UCSD-AML1 (cell line): ENCODE measurements around the gene SORBS1.

ENCODE experiments used
- DNase-seq: peaks from one replicate; lab custom pipeline; 2025; ENCODE audit not compliant: unreplicated experiment; lab: John Stamatoyannopoulos, UW

Gene SORBS1

DNA sequence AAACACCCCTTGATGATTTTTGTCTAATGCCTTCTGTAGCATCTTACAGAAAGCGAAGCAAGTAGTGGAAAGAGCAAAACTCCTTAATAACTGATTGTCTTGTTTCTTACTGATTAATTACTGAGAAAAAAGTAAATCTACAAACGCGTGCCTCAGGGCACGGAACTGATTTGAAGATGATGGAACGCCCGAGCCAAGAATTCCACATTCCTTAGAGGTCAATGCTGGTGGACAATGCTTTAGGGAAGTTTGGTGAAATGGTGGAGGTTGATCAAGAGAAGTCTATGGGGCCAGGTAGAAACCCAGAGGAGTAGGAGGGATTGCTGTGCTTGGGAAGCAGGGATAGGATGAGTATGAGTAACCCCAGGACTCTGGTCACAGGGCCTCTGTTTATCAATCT, 5.0 kb upstream of the SORBS1 start:
- no peak for DNase-seq

DNA sequence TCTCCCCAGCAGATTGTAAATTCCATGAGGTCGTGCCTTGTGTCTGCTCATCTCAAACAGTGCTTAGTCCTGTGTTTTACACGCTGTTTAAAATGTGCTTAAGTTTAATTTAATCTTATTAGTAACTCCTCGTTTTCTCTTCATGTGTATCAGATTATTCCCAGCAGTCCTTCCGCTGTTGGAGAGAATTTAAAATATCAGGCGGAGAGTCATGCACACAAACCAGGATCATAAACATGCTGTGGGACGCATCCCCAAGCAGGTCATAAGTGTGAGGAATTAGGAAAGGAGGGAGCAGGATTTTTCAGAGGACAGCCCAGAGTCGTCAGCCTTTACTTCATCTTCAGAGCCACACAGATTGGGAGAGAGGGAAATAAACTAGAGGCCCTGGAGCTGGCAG, 4.2 kb upstream of the SORBS1 start:
- no peak for DNase-seq

DNA sequence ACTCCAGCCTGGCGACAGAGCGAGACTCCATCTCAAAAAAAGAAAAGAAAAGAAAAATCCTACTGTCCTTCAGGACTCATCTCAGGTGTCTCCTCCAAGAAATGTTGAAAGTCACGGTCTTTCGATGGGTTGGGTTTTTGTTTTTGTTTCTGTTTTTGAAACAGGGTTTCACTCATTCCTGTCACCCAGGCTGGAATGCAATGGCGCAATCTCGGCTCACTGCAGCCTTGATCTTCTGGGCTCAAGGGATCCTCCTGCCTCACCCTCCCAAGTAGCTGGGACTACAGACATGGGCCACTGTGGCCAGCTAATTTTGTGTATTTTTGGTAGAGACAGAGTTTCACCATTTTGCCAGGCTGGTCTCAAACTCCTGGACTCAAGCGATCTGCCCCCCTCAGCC, 3.1 kb upstream of the SORBS1 start:
- DNase-seq, result no peak

DNA sequence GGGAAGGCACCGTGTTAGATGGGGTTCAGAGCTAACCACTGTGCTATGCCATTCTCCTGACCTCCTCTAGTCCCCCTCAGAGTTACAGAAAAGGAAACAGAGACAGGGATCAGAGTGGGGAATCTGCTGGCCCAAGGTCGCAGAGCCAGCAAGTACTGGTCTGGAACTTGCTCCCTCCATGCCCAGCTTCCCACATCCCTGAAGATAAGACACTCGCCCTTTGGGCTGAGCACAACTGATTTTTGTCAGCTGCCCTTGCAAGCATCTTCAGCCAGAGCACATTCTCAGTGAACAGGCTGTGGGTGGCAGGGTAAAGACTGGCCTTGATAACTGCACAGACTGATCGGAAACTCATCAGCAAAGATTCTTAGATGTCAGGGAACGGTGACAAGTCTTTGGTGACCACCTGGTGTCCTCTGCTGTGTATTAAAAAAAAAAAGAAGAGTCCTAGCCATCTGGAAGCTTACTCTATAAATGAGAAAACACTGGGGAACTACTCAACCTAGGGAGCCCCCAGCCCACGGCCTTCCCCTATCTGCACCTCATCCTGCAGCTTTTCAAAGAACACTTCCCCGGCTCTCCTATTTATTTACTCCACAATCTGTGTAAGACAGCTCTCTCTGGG, 1.3 kb upstream of the SORBS1 start:
- no peak for DNase-seq

DNA sequence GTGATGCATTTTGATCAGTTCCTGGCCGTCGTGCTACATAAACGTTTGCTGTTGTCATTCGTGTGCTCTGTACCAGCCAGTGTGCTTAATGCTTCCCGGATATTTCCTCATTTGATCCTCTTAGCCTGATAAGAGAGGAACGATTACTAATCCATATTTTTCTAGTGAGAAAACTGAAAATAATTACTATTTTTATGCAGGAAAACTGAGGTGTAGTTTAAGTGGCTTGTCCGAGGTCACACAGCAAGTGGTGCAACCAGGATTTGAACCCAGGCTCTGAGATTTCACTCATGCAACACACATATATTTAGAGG, 650 bp upstream of the SORBS1 start:
- no peak for DNase-seq

DNA sequence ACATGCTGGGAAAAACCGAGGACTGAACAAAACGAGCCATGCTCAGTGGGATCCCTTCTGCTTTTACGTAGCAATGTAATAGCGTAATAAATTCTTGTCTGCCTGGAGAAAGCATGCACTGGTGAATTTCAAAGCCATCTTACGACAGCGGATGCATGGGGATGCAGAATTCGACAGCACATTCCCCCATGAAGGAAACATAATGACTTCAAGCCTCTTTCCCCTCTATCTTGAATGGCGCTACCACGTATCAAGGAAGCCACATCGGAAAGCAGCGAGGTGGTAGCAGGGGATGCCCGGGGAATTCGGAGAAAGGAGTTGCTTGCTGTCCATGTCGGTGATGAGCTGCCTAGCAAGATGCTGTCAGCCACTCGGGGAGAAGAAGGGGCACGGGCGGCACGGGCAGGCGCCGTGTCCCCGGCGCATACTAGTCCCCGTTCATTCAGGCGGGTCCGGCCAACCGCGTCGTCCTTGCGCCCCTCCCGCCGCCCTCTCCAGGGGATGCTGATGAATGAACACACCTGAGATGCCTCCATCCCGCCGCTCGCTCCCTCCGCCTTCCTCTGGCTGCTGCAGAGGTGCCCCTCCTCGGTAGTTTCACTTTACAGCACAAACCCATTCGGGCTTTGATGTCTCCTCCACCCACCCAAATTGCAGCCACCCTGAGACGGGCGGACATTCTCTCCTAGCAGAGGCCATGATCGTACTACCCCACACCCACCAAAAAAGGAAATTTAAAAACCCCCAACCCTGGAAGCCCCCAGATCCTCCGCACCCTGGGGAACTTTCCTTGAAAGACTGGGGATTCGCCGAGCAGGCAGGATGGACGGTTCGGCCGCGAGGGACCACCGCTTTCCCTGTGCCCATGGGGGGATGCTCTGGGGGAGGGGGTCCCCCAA, 644 bp downstream of the SORBS1 start:
- no peak for DNase-seq

DNA sequence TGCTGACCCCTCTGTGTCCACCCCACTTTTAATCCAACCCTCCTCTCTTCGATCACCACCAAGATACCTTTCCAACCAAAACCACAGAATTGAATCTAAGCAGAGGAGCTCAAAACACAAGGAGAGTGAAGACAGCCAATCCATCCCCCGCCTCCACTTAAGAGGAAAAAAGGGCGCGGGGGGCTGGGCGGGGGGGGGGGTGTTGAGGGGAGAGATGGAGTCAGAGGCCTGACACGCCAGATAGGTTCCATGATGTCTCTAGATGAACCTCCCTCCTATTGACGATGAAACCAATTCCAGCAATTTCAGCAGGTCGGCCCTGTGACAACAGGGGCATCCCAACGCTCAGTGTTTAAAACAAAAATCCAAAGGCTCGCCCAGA, 1.3 kb downstream of the SORBS1 start:
- DNase-seq, result no peak

DNA sequence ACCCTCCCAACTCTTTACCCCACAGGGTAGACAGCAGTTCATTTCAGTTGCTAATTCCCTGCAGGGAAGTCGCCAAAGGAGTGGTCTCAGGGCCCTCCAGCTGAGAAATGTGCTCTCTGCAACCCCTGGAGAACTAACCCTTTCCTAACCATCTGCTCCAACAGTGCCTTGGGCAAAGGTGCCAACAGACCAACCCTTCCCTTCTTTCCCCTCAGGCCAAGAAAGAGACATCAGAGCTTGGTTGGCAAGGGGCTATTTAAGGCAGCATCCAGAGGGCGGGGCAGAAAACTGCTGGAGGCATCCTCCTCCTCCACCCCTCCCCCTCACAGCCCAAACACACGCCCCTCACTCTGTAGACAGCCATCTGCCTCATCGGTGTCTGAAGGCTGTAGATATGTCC, 1.7 kb downstream of the SORBS1 start:
- DNase-seq, result no peak

DNA sequence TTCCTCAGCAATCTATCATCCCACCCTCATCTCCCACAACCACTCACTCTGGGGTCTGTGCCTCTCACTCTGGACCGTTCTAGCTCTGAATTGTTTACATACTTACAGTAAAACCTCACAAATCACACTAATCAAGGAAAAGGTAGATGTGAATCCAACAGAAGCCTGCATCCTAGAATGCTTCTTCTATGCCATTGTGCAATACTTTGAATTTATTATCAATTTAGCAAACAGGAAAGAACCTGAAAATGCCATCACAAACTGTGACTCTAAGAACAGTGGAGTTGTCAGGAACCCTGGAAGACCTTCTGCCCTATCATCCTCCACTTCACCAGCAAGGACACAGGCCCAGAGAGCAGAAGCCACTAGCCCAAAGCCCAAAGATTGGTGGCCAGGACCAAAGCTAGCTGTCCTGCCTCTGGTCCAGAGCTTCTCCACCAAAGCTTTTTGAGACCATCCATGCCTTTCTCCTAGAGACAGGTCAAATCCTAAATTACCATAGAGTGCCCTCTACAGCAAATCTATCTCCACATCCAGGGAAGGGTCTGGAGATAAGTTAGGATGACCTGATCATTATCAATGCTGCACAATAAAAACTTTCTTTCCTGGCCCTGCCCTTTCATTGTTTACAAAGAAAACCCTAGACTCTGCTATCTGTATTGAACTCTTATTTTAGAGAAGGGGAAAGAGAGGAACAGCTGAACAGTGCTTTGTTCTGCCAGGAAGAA, 2.4 kb downstream of the SORBS1 start:
- DNase-seq, result no peak

DNA sequence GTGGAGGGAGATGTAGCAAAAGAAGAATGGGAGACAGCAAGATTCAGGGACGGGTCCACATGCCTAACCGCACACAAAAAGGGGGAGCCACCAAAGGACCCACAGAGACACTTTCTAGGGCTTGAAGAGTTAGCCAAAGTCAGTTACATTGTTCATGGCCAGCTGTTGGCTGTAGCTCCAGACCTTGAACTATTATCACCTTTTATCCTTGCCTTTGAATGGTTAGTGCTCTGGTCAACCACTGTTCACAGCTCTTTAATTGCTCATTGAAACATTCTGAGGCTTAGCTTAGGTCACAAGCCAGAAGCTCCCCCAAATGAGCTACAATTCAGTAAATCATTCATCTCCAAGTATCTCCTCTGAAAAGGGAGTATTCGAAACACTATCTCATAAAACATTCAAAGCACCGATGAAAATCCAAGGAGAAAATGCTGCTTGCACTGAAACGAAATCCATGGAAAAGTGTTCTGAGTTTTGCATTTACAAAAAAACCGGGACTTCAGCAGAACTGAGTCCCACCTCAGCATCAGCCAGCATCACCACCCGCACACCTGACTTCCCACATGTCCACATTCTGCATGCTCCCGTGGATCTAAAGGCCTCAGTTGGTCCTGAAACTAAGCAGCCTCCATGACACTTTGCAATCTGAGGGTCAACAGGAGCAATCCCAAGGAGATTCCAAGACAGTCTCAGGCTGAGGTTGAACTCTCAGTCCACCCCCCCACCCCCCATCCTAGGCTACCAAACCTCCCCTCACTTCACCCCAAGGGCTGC, 4.0 kb downstream of the SORBS1 start:
- no peak for DNase-seq

DNA sequence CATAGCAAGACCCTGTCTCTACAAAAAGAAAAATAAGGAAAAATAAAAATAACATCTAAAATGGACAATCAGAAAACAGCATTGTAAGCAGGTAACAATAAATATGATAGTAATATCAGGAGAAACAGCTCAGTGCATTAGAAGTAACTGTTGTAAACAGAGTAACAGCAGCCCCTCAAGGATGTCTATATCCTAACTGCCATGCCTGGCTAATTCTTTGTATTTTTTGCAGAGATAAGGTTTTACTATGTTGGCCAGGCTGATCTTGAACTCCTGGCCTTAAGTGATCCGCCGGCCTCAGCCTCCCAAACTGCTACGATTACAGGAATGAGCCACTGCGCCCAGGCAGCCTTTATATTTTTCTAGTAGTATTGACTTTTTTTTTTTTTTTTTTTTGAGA, 7.5 kb downstream of the SORBS1 start:
- no peak for DNase-seq

DNA sequence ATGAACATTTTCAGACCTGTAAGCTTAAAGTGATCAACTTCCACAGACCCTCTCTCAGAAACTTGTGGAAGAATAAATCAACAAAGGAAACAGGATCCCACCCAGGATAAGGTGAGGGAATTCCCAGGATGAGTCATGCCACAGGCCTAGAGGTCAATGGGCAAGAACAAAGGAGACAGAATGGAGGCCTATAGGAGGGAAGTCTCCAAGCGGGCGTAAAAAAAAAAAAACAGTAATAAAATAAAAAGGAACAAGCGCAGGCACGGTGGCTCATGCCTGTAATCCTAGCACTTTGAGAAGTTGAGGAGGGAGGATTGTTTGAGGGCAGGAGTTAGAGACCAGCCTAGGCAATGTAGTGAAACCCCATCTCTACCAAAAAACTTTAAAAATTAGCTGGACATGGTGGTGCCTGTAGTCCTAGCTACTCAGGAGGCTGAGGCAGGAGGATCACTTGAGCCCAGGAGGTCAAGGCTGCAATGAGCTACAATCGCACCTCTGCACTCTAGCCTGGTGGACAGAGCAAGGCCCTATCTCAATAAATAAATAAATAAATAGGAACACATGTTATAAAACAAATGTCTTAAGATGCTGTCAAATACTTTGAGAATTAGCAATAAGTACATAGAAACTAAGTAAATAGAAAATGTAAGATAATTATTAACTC, 8.4 kb downstream of the SORBS1 start:
- no peak for DNase-seq

DNA sequence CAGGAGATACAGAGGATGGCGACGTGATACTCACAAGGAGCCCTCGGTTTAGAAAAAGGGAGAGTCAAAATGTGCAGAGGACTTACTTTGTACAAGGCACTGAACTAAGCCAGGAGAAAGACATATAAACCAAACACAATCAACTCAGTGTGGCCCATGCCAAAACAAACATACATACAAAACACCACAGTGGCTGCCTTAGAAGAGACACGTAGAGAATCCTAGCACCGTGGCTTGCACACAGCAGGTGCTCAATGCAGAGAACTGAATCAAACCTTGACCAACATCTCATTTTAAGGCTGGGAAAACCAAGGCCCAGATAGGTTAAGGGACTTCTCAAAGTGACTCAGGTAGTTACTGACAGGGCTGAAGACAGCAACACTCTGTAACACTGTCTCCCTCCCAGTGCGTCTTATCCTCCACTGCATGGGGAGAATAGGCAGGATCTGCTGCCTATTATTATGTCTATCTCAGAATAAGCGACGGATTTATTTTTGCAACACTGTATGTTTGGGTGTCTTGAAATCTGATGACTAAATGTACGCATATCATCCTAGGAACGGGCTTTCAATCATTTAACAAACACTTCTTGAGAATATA, 11.0 kb downstream of the SORBS1 start:
- DNase-seq, result no peak

DNA sequence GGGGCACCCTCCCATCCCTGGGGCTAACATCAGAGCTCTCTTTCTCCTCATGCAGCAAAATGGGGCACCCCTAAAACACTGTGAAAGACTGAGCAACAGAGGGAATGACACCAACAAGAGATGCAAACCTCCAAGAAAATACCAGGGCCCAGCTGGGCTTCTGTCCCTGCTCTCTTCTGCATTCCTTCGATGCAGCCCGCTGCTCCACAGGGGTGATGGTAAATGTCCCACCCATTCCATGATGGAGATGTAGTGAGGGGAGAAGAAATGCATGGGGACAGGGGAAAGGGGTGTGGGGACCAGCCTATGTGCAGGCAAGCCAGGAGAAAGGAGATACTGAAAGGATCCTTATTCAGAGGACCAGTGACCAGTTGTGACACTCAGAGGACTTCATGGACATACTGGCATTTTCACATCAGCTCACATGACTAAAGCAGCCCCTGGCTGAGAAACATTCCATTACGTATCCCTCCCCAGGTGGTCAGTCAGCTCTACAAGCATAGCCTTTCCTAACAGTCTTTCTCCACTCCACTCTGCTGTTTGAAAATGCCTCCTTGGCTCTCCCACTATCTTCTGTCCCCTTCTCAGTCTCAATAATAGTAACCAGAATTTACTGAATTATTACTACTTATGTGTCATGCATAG, 13.3 kb downstream of the SORBS1 start:
- no peak for DNase-seq

DNA sequence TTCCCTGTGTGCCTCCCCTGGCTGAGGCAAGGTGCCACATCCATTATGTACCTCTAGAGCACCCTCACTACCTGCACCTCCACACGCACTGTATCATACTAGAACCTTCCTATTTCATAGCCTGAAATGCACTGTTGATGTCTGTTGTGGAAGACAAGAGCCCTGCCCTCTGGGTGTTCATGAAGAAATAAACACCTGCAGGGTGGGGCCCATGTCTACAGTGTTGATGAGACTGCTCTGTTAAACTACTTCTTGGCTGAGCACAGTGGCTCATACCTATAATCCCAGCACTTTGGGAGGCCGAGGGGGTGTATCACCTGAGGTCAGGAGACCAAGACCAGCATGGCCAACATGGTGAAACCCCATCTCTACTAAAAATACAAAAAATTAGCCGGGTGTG, 14.0 kb downstream of the SORBS1 start:
- DNase-seq, result no peak

DNA sequence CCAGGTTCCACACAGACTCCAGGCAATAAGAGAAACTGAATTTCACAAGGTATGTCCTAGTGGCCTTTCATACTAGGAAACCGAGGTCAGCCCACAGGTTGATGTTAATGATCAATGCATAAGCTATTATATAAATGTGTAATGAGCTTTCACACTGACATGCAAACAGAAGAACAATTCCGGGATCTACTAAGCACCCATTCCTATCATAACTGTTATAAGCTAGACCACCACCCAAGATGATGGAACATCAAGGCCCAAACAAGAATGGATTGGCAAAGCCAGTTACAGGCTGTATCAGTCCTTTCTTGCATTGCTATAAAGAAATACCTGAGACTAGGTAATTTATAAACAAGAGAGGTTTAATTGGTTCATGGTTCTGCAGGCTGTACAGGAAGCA, 15.2 kb downstream of the SORBS1 start:
- DNase-seq, result no peak

DNA sequence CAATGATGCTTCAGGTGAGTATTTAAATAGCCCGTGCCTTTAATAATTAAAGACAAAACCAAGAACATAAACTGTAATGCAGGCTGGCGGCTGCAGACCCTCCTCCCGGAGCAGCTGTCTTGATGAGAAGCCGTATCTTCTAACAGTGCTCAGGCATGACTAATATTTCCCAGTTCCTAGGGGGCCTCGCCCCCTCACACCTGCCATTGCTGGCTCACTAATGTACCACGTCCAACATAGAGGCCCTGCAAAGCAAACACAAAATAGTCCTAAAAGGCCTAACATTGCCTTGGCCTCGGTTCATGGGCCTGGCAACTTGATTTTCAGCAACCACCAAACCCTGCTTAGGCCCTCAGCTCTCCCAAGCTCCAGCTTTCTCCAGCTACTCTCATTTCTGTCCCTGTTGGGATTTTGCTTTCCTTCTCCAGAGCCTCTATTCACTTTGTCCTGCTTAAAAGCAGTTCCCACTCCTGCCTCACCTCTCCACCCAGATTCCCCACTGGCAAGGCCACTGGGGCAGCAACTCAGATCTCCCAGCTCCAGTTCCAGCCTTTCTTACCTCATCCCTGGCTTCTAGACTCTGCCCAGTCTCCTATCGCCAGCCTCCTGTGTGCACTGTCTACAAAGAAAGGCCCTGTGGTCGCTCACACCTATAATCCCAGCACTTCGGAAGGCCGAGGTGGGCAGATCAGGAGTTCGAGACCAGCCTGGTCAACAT, 16.2 kb downstream of the SORBS1 start:
- DNase-seq, result no peak

DNA sequence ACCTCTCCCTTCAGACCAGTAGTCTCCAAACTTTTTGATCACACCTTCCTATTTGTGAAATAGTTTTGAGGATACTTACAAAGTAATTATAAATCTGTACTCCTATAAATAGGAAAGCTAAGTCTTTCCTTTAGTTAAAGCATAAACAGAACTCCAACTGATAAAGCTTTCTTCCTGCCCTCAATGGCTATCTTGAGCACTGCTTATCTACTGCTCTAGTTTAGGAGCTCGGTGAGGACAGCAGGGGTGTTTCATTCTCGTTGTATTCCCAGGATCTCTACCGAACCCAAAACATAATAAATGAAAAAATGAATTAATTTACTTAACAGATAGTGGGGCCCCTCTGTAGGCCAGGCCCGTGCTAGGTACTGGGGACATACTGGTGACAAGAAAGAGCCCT, 17.7 kb downstream of the SORBS1 start:
- DNase-seq, result no peak

DNA sequence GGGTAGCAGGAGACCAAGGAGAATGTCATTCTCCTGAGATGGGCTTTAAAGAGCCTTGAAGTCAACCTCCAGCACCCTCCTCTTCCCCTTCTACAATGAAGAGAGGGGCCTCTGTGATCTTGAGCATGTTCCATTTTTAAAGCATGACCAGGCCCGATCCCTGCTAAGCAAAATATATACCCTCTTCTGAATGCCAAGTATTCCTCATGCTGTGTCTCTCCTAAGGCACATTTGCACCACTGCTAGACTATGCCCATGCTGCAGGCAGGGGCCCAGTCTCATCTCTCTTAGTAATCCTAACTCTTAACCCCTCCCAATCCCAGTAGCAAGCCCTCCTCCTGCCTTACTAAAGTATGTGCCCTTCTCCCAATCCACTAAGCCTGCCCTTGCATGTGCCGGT, 18.4 kb downstream of the SORBS1 start:
- no peak for DNase-seq
